ENCODE results near the gene LINGO4.

The LINGO4 gene

GRCh38 chr1:151817353-151817730 is 12.1 kb upstream of the LINGO4 start:
- ChIA-PET POLR2A (interaction anchor here (0.6 kb wide), 1 partner anchor 294 kb away, joined by 3 read pairs; no protein-coding TSS in a partner anchor), CTCF (interaction anchor here (0.6 kb wide), 1 partner anchor 13 kb away, joined by 3 read pairs; no protein-coding TSS in a partner anchor)
- H3K4me3 ChIP-seq (ENCODE audit: low read depth, low read length), result no peak overlapping the region
- no peak for TF ChIP-seq KLF16 (tag by site-specific recombination; IDR thresholded peaks at IDR 0.05)
- no peak for TF ChIP-seq PATZ1 (tag by site-specific recombination; IDR thresholded peaks at IDR 0.05)
- TF ChIP-seq ZNF223 (tag by site-specific recombination; IDR thresholded peaks at IDR 0.05), result no peak
- no peak for TF ChIP-seq HOXD13 (CRISPR knock-in tag; IDR thresholded peaks at IDR 0.05; ENCODE audit: borderline replicate concordance)
- TF ChIP-seq HOXA7 (CRISPR knock-in tag; IDR thresholded peaks at IDR 0.05; ENCODE audit: borderline replicate concordance), result no peak
- TF ChIP-seq ZNF221 (tag by site-specific recombination; IDR thresholded peaks at IDR 0.05; ENCODE audit: borderline replicate concordance), result no peak
- no peak for TF ChIP-seq ZNF354C (tag by site-specific recombination; IDR thresholded peaks at IDR 0.05; ENCODE audit: borderline replicate concordance, low read depth)
- TF ChIP-seq ZNF211 (tag by site-specific recombination; IDR thresholded peaks at IDR 0.05; ENCODE audit: low read depth), result no peak
- H3K4me1 ChIP-seq (ENCODE audit: control insufficient read depth, insufficient read depth, low read length), result no peaks in the 10 kb centered on the region
- H3K9me3 ChIP-seq (ENCODE audit: control insufficient read depth, insufficient read depth, low read depth, low read length), result no peaks in the 10 kb centered on the region
- no peak overlapping the region for H3K27ac ChIP-seq (ENCODE audit: extremely low read depth, low read depth, low read length)
- no peaks in the 10 kb centered on the region for H3K36me3 ChIP-seq (ENCODE audit: control insufficient read depth in 2 of 2, insufficient read depth in 1 of 2, low read length in 2 of 2)

- Histone ChIP-seq H3K9me3 (ENCODE audit: control insufficient read depth, insufficient read depth, low read depth, low read length) (no peaks in the 10 kb centered on the region), H3K36me3 (ENCODE audit: control insufficient read depth in 2 of 2, insufficient read depth in 1 of 2, low read length in 2 of 2) (no peaks in the 10 kb centered on the region), H3K4me3 (ENCODE audit: low read depth, low read length) (no peak overlapping the region), H3K27ac (ENCODE audit: extremely low read depth, low read depth, low read length) (no peak overlapping the region), H3K4me1 (ENCODE audit: control insufficient read depth, insufficient read depth, low read length) (no peaks in the 10 kb centered on the region)
- CTCF ChIA-PET, result interaction anchor here (0.7 kb wide), 1 partner anchor 21 kb away, joined by 4 read pairs; no protein-coding TSS in a partner anchor
- POLR2A ChIA-PET, result interaction anchor here (0.6 kb wide), 1 partner anchor 293 kb away, joined by 3 read pairs; no protein-coding TSS in a partner anchor
- TF ChIP-seq ZNF624 (tag by site-specific recombination; IDR thresholded peaks at IDR 0.05) (no peak), ZIC2 (tag by site-specific recombination; IDR thresholded peaks at IDR 0.05) (no peak), ZNF292 (tag by site-specific recombination; IDR thresholded peaks at IDR 0.05; ENCODE audit: borderline replicate concordance, low read depth) (no peak), ZNF138 (tag by site-specific recombination; IDR thresholded peaks at IDR 0.05; ENCODE audit: borderline replicate concordance) (no peak), ZXDB (tag by site-specific recombination; IDR thresholded peaks at IDR 0.05) (no peak), ZNF148 (tag by site-specific recombination; IDR thresholded peaks at IDR 0.05; ENCODE audit: borderline replicate concordance) (no peak), ZNF488 (tag by site-specific recombination; IDR thresholded peaks at IDR 0.05) (no peak), ZNF169 (tag by site-specific recombination; IDR thresholded peaks at IDR 0.05) (no peak), ZNF473 (tag by site-specific recombination; IDR thresholded peaks at IDR 0.05) (no peak), ZNF747 (tag by site-specific recombination; IDR thresholded peaks at IDR 0.05) (no peak), MYNN (tag by site-specific recombination; IDR thresholded peaks at IDR 0.05; ENCODE audit: borderline replicate concordance) (no peak), GFI1B (tag by site-specific recombination; IDR thresholded peaks at IDR 0.05) (no peak), ZNF623 (tag by site-specific recombination; IDR thresholded peaks at IDR 0.05) (no peak), ZNF777 (tag by site-specific recombination; IDR thresholded peaks at IDR 0.05; ENCODE audit: borderline replicate concordance) (no peak)
- TF ChIP-seq, protein P1, sequence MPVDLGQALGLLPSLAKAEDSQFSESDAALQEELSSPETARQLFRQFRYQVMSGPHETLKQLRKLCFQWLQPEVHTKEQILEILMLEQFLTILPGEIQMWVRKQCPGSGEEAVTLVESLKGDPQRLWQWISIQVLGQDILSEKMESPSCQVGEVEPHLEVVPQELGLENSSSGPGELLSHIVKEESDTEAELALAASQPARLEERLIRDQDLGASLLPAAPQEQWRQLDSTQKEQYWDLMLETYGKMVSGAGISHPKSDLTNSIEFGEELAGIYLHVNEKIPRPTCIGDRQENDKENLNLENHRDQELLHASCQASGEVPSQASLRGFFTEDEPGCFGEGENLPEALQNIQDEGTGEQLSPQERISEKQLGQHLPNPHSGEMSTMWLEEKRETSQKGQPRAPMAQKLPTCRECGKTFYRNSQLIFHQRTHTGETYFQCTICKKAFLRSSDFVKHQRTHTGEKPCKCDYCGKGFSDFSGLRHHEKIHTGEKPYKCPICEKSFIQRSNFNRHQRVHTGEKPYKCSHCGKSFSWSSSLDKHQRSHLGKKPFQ (tag by site-specific recombination; IDR thresholded peaks at IDR 0.05), result no peak
Observed at GRCh38 chr1:151816548-151817352, 11.5 kb upstream of the LINGO4 start.

All from HEK293 (cell line).